RWPE2 (cell line): ENCODE data around the gene SCGB1D1.

ENCODE experiments used
- ATAC-seq: fragments of 200-7000 bp; cut with Tn5 transposase; 3 replicates; pipeline ENCODE4 v1.9.1; 2021; ENCODE audit warnings: low read depth
- DNase-seq: peaks from one replicate; pipeline ENCODE4 v3.0.0-alpha.2; 2020; ENCODE audit warnings: low spot score
- H3K27ac ChIP-seq: fragments of 450-650 bp; 2 replicates; pipeline ENCODE4 v1.5.1; 2017; ENCODE audit warnings: mild to moderate bottlenecking; ENCODE audit not compliant: poor library complexity, severe bottlenecking
- H3K27me3 ChIP-seq: fragments of 250-450 bp; sonication (Bioruptor Pico); 2 replicates; pipeline ENCODE4 v1.5.1; 2021; ENCODE audit warnings: mild to moderate bottlenecking, moderate library complexity; ENCODE audit not compliant: insufficient read depth, poor library complexity, severe bottlenecking
- H3K36me3 ChIP-seq: fragments of 250-450 bp; sonication (Bioruptor Pico); 2 replicates; pipeline ENCODE4 v1.5.1; 2020; ENCODE audit warnings: low read depth, mild to moderate bottlenecking, moderate library complexity
- H3K4me1 ChIP-seq: fragments of 250-450 bp; sonication (Bioruptor Pico); 2 replicates; pipeline ENCODE4 v1.5.1; 2021; ENCODE audit warnings: mild to moderate bottlenecking, moderate library complexity; ENCODE audit not compliant: insufficient read depth, poor library complexity, severe bottlenecking
- H3K4me3 ChIP-seq: fragments of 250-450 bp; sonication (Bioruptor Pico); 2 replicates; pipeline ENCODE4 v1.5.1; 2021; ENCODE audit warnings: mild to moderate bottlenecking, moderate library complexity; ENCODE audit not compliant: severe bottlenecking
- H3K9me3 ChIP-seq: fragments of 250-450 bp; sonication (Bioruptor Pico); 2 replicates; pipeline ENCODE4 v1.5.1; 2021; ENCODE audit warnings: mild to moderate bottlenecking, moderate library complexity; ENCODE audit not compliant: severe bottlenecking
- CTCF ChIP-seq: fragments of 450-650 bp; IDR thresholded peaks from one replicate; pipeline ENCODE4 v1.5.1; 2017; ENCODE audit warnings: mild to moderate bottlenecking, moderate library complexity; ENCODE audit not compliant: poor library complexity, severe bottlenecking

Gene SCGB1D1

DNA sequence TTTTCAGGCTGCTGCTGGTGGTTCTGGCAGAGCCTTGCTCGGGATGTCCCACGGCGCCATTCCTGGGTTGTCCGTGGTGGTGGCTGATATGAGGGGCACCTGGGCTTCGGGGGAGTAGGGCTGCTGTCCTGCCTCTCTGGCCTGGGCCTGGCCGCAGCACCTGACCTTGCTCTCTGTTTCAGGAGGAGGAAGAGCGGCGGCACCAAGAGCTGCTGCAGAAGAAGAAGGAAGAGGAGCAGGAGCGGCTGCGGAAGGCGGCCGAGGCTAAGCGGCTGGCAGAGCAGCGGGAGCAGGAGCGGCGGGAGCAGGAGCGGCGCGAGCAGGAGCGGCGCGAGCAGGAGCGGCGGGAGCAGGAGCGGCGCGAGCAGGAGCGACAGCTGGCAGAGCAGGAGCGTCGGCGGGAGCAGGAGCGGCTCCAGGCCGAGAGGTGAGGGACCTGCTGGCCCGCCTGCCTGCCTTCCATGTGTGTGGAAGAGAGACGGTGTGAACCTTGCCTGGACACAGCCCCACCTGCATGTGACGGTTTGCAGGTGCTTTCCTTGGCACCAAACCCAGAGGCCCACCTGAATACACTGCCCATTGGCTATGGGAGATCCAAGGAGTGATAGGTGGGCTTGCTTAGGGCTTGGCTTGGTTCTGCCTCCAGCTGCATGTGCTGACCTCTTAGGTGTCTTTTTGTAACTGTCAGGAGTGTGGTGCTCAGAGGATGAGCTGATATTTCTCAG is 43.4 kb upstream of the SCGB1D1 start:
- peaks cover 96% of the 10 kb centered on the region for H3K36me3 ChIP-seq
- TF ChIP-seq CTCF = no peak
- ATAC-seq (no peak), DNase-seq (no peak)
- no peak overlapping the region for H3K4me3 ChIP-seq
- no peaks in the 10 kb centered on the region for H3K27me3 ChIP-seq
- no peaks in the 10 kb centered on the region for H3K9me3 ChIP-seq
- no peaks in the 10 kb centered on the region for H3K4me1 ChIP-seq
- no peak overlapping the region for H3K27ac ChIP-seq

DNA sequence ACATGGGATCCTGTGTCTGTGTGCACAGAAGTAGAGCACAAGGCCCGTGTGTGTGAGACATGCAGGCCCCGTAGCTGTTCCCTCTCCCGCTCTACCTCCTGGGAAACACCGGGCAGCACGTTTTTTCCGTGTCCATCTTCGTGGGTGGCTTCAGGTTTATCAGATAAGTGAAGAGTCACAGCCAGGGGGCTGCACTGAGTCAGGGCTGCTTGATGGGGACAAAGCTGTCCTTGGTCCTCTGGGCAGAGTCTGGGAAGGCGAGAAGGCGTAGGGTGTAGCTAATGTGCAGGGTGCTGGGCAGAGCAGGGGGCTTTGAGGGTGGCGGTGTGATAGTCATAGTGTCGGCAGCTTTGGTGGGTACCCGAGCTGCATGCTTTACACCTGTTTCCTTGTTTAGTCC is 42.5 kb upstream of the SCGB1D1 start:
- no peak overlapping the region for H3K27ac ChIP-seq
- no peak for TF ChIP-seq CTCF
- no peaks in the 10 kb centered on the region for H3K27me3 ChIP-seq
- no peaks in the 10 kb centered on the region for H3K4me1 ChIP-seq
- no peak for DNase-seq
- H3K36me3 ChIP-seq = peaks cover 91% of the 10 kb centered on the region
- ATAC-seq = no peak
- H3K9me3 ChIP-seq = no peaks in the 10 kb centered on the region
- H3K4me3 ChIP-seq = no peak overlapping the region

DNA sequence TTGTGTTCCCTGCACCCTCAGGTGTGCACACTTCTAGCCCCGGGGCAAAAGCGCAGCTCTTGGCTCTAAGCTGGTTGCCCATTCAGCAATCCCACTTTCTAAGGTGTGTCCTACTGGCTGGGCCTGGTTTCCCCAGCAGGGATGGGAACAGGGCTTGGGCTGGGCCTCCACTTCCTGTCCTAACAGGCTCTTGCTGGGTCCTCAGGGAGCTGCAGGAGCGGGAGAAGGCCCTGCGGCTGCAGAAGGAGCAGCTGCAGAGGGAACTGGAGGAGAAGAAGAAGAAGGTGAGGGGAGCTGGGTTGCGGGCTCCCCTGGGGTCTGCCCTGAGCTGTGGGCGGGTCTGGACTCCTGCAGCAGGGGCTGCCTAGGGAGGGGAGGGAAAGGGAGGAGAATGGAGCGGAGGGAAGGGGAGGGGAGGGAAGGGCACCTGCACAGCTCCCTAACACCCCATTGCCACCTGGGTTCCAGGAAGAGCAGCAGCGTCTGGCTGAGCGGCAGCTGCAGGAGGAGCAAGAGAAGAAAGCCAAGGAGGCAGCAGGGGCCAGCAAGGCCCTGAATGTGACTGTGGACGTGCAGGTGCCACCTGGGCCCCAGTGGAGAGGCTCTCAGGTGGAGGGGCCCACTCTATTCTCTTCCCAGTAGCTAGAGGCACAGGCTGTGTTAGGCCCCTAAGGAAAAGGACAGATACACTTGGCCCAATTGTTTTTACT is 41.6 kb upstream of the SCGB1D1 start:
- H3K27ac ChIP-seq = no peak overlapping the region
- no peaks in the 10 kb centered on the region for H3K27me3 ChIP-seq
- TF ChIP-seq CTCF = no peak
- ATAC-seq (no peak), DNase-seq (no peak)
- H3K9me3 ChIP-seq = no peaks in the 10 kb centered on the region
- no peak overlapping the region for H3K4me3 ChIP-seq
- H3K4me1 ChIP-seq = no peaks in the 10 kb centered on the region
- peaks cover 89% of the 10 kb centered on the region for H3K36me3 ChIP-seq

DNA sequence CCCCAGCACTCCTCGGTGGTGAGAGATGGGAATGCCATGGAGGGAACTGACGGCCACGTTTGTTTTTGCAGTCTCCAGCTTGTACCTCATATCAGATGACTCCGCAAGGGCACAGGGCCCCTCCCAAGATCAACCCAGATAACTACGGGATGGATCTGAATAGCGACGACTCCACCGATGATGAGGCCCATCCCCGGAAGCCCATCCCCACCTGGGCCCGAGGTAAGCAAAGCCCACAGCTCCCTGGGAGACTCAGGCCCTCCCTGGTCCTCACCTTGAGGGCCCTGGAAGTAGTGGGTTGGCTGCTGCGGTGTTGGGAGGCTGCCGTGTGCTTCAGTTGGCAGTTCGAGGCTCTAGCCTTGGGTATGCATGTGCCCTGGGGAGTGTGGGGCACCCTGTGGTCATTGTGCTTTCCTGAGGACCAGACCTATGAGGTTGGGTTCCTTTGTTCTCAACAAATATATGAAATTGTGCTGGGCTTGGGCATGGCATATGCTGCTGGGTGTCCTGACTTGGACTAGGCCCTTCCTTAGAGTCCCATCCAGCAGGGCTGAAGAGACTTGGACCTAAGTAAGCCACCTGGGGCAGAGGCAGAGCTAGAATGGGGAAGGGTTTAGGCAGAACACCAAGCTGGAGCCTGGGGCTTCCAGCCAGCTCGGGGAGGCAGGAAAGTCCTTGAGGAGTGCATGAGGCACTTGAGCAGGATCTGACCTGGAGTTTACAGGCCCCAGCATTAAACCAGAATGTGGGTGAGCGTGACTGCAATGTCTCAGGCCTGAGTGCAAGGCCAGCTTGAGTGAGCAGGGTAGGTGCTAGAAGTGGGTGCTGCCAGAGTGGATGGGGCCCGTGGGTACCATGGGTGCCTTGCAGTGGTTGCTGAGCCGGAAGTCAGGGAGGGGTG is 39.8 kb upstream of the SCGB1D1 start:
- Histone ChIP-seq H3K27me3 (no peaks in the 10 kb centered on the region), H3K4me3 (no peak overlapping the region), H3K9me3 (no peaks in the 10 kb centered on the region), H3K4me1 (no peaks in the 10 kb centered on the region), H3K27ac (no peak overlapping the region), H3K36me3 (peaks cover 71% of the 10 kb centered on the region)
- ATAC-seq (no peak; the same call in 2 of the 3 replicates), DNase-seq (no peak)
- TF ChIP-seq CTCF = no peak
